Endothelial cell of umbilical vein (primary cell): ENCODE data around the gene AKT1. TPM values are rescaled to one million over a fixed set of nuclear protein-coding genes. Genes with fewer than 3 reads are reported as not detected.

Experiments used
- BruUV-seq: library from RNA; stranded (reverse); fragments of 400-500 nt; replicated peaks from 2 replicates; lab custom pipeline; 2021; lab: Mats Ljungman, UMichigan
- CTCF ChIA-PET: fragments of 300-600, 350-600 bp; sonication (Branson Sonifier 250); formaldehyde crosslinking; loops from one replicate; lab custom pipeline; 2021; ENCODE audit warnings: antibody characterized with exemption, inconsistent platforms; lab: Charles Lee
- POLR2A ChIA-PET: fragments of 300-600, 350-600 bp; sonication (Branson Sonifier 250); formaldehyde crosslinking; loops from one replicate; lab custom pipeline; 2021; ENCODE audit warnings: antibody characterized with exemption, inconsistent platforms; lab: Charles Lee
- DNase-seq: peaks from one replicate; pipeline ENCODE4 v3.0.0-alpha.2; 2011; ENCODE audit warnings: low read depth, low spot score
- FAIRE-seq: peaks from 2 replicates; lab custom pipeline; 2011; peaks lifted over from hg19 to GRCh38; lab: Jason Lieb, UNC
- H2AFZ ChIP-seq: 2 replicates; pipeline ENCODE4 v1.6.0; 2012; ENCODE audit warnings: low read depth, low read length, control low read depth, inconsistent platforms
- H3K27ac ChIP-seq: 2 replicates; pipeline ENCODE4 v1.5.1; 2011; ENCODE audit warnings: low read depth, mild to moderate bottlenecking, control low read depth, low read length, moderate library complexity; ENCODE audit not compliant: insufficient read depth
- H3K27me3 ChIP-seq, 2 experiments: 2 replicates each; pipeline versions ENCODE4 v1.6.0 to v1.6.1; 2011; ENCODE audit warnings: low read length in 2 of 2, mixed read lengths in 1 of 2; ENCODE audit not compliant: control insufficient read depth in 2 of 2, insufficient read depth in 2 of 2
- H3K36me3 ChIP-seq, 2 experiments: 2 replicates in 1 of 2; 3 replicates in 1 of 2; pipeline ENCODE4 v1.5.1; 2011; ENCODE audit warnings: low read length in 2 of 2, mild to moderate bottlenecking in 1 of 2, moderate library complexity in 1 of 2; ENCODE audit not compliant: control insufficient read depth in 2 of 2, insufficient read depth in 2 of 2; ENCODE audit errors: extremely low read depth in 1 of 2
- H3K4me1 ChIP-seq: 3 replicates; pipeline ENCODE4 v1.5.1; 2011; ENCODE audit warnings: mild to moderate bottlenecking, low read length; ENCODE audit not compliant: control insufficient read depth, insufficient read depth; ENCODE audit errors: extremely low read depth
- H3K4me2 ChIP-seq: 2 replicates; pipeline ENCODE4 v1.6.1; 2011; ENCODE audit warnings: low read length, control low read depth, mixed read lengths; ENCODE audit not compliant: insufficient read depth
- H3K4me3 ChIP-seq, 3 experiments: fragments of 200-600 bp in 1 of 3; sonication (generic), shearing (Covaris generic) in 1 of 3; replicated peaks in 1 of 3; 2 replicates each; pipeline ENCODE4 v1.5.1; 2011 to 2016; ENCODE audit warnings: control low read depth in 3 of 3, low read length in 3 of 3, mild to moderate bottlenecking in 2 of 3, inconsistent platforms in 1 of 3, low read depth in 1 of 3, moderate library complexity in 1 of 3; ENCODE audit not compliant: insufficient read depth in 1 of 3
- H3K79me2 ChIP-seq: 2 replicates; pipeline ENCODE4 v1.6.0; 2012; ENCODE audit warnings: low read length, inconsistent platforms; ENCODE audit not compliant: control insufficient read depth, insufficient read depth
- H3K9ac ChIP-seq: replicated peaks from 2 replicates; pipeline ENCODE3; 2011; ENCODE audit warnings: low read length, control low read depth; ENCODE audit not compliant: insufficient read depth; ENCODE audit errors: extremely low read depth
- H3K9me1 ChIP-seq: replicated peaks from 3 replicates; pipeline ENCODE4 v1.6.0; 2011; ENCODE audit warnings: mild to moderate bottlenecking, low read length; ENCODE audit not compliant: control insufficient read depth, insufficient read depth; ENCODE audit errors: extremely low read depth
- H3K9me3 ChIP-seq: replicated peaks from 2 replicates; pipeline ENCODE4 v1.5.1; 2012; ENCODE audit warnings: low read length, inconsistent platforms; ENCODE audit not compliant: control insufficient read depth, insufficient read depth
- H4K20me1 ChIP-seq: replicated peaks from 2 replicates; pipeline ENCODE3; 2011; ENCODE audit warnings: mild to moderate bottlenecking, low read length; ENCODE audit not compliant: control insufficient read depth, insufficient read depth; ENCODE audit errors: extremely low read depth
- CTCF ChIP-seq, 2 donors: IDR thresholded peaks; 1 replicate in 1 of 2; 2 replicates in 1 of 2; pipeline ENCODE4 v1.5.1; 2011; ENCODE audit warnings: low read length in 2 of 2, mild to moderate bottlenecking in 2 of 2, moderate library complexity in 2 of 2, control low read depth in 1 of 2, inconsistent platforms in 1 of 2, low read depth in 1 of 2; ENCODE audit not compliant: insufficient read depth in 1 of 2; ENCODE audit errors: extremely low read depth in 1 of 2
- EZH2 ChIP-seq: IDR thresholded peaks from 2 replicates; pipeline ENCODE4 v1.6.1; 2012; ENCODE audit warnings: borderline replicate concordance, low read depth, mild to moderate bottlenecking, moderate library complexity, low read length, inconsistent platforms; ENCODE audit not compliant: severe bottlenecking
- FOS ChIP-seq: IDR thresholded peaks from 2 replicates; pipeline ENCODE4 v1.6.1; 2011; ENCODE audit warnings: mild to moderate bottlenecking, low read length, moderate library complexity, borderline replicate concordance; ENCODE audit not compliant: insufficient read depth
- MAX ChIP-seq: IDR thresholded peaks from 2 replicates; pipeline ENCODE4 v1.6.1; 2011; ENCODE audit not compliant: insufficient read depth, insufficient read length
- POLR2A ChIP-seq: IDR thresholded peaks from 2 replicates; pipeline ENCODE4 v1.6.1; 2012; ENCODE audit warnings: low read depth, mild to moderate bottlenecking, control low read depth, low read length
- POLR2AphosphoS5 ChIP-seq: IDR thresholded peaks from 2 replicates; pipeline ENCODE4 v1.6.1; 2012; ENCODE audit warnings: low read depth, mild to moderate bottlenecking, control low read depth, low read length, moderate library complexity; ENCODE audit not compliant: insufficient read depth
- dilution Hi-C: fragments of 300-500 bp; cut with MboI; formaldehyde crosslinking; loops from one replicate; pipeline ENCODE4 v1.15.0; 2019; ENCODE audit warnings: low sequenced_read_pairs; ENCODE audit not compliant: extremely low pct_ligation_motif_present
- intact Hi-C: fragments of 100-400 bp; cut with micrococcal nuclease; formaldehyde crosslinking; loops from one replicate; pipeline ENCODE4 v1.10.0; 2022
- polyA plus RNA-seq, 4 experiments: library from polyadenylated mRNA; depleted of rRNA in 3 of 4; stranded (reverse) in 3 of 4; unstranded in 1 of 4; fragments of >200 nt; gene quantifications; 2 replicates each; pipeline versions ENCODE4 v1.2.1 to v1.2.3, GENCODE V29; 2011 to 2012; ENCODE audit warnings: missing spikeins in 1 of 4
- total RNA-seq: library from RNA; stranded (reverse); gene quantifications from 2 replicates; pipeline ENCODE4 v1.2.3, GENCODE V29; 2021

Gene AKT1
- total and polyA plus RNA-seq, 2 donors (not counting 3 experiments of a cell fraction or from before 2014, with no cell fraction given): 177 to 191 TPM

- intact Hi-C loops (no loop called here), dilution Hi-C loops (no loop called here)
- Histone ChIP-seq H3K4me3 (no peak overlapping the region), H3K79me2 (no peaks in the 10 kb centered on the region), H3K27me3 (no peaks in the 10 kb centered on the region), H2AFZ (no peak overlapping the region), H4K20me1 (no peaks in the 10 kb centered on the region), H3K36me3 (no peaks in the 10 kb centered on the region), H3K27ac (no peak overlapping the region), H3K9me1 (no peaks in the 10 kb centered on the region), H3K9ac (no peak overlapping the region), H3K9me3 (no peaks in the 10 kb centered on the region), H3K4me1 (peaks cover 16% of the 10 kb centered on the region), H3K4me2 (no peak overlapping the region)
- ChIA-PET CTCF (interaction anchor here (1.2 to 1.8 kb wide), 3 partner anchors 8 to 21 kb away, joined by 3 to 4 read pairs (median 3); partner anchors contain the start of genes ADSS1 and SIVA1), POLR2A (no interaction called here)
- TF ChIP-seq POLR2A: no peak
- TF ChIP-seq FOS: no peak
- no peak for TF ChIP-seq POLR2AphosphoS5
- no peak for TF ChIP-seq MAX
- peak; percentile 41 for TF ChIP-seq CTCF (IDR thresholded peaks at IDR 0.05; ENCODE audit: extremely low read depth in 1 of 2, insufficient read depth in 1 of 2, low read depth in 1 of 2, low read length in 2 of 2)
- TF ChIP-seq EZH2: no peak
- no TSS peak for BruUV-seq
- no peak for DNase-seq
- no peak for FAIRE-seq
These were observed 63.9 kb downstream of the AKT1 start for GRCh38 chr14:104731320-104732294.
